HG03064 (cell line): ENCODE results near the gene SCAF8.
A peak's percentile ranks its signal among the peaks of the same experiment; 100 is the strongest.
"Not testable (repeated sequence)": the region's sequence is repeated elsewhere in the genome, so short reads cannot be mapped to it uniquely, and the experiment has no call there.

ENCODE experiments used
- ATAC-seq: cut with Tn5 transposase; IDR thresholded peaks from one replicate; pipeline ENCODE4 v1.9.1; 2021; ENCODE audit warnings: low read depth; ENCODE audit not compliant: unreplicated experiment

Gene SCAF8

GRCh38 chr6:154779157-154779556 lies 45.9 kb downstream of the SCAF8 start:
- ATAC-seq, result not testable (repeated sequence)

GRCh38 chr6:154782193-154782592 lies 49.0 kb downstream of the SCAF8 start:
- ATAC-seq, result no peak

- peak; percentile 72 for ATAC-seq
These were observed 50.0 kb downstream of the SCAF8 start for GRCh38 chr6:154783229-154783628.

- ATAC-seq, result no peak
These were observed 51.9 kb downstream of the SCAF8 start for GRCh38 chr6:154785075-154785474.

- no peak for ATAC-seq
These were observed 53.1 kb downstream of the SCAF8 start for GRCh38 chr6:154786144-154786868.

GRCh38 chr6:154791556-154792317 lies 58.5 kb downstream of the SCAF8 start:
- ATAC-seq, result no peak

GRCh38 chr6:154792325-154792724 lies 59.1 kb downstream of the SCAF8 start:
- ATAC-seq, result no peak

GRCh38 chr6:154792761-154793160 lies 59.5 kb downstream of the SCAF8 start:
- ATAC-seq, result no peak

GRCh38 chr6:154796484-154796883 lies 63.3 kb downstream of the SCAF8 start:
- no peak for ATAC-seq

GRCh38 chr6:154797857-154798256 lies 64.6 kb downstream of the SCAF8 start:
- no peak for ATAC-seq

GRCh38 chr6:154800338-154800737 lies 67.1 kb downstream of the SCAF8 start:
- no peak for ATAC-seq

- no peak for ATAC-seq
These were observed 72.2 kb downstream of the SCAF8 start for GRCh38 chr6:154805288-154805911.

GRCh38 chr6:154806804-154807203 lies 73.6 kb downstream of the SCAF8 start:
- no peak for ATAC-seq

GRCh38 chr6:154811663-154812062 lies 78.4 kb downstream of the SCAF8 start:
- not testable (repeated sequence) for ATAC-seq

GRCh38 chr6:154814063-154814462 lies 80.8 kb downstream of the SCAF8 start:
- peak; percentile 87 for ATAC-seq

- no peak for ATAC-seq
These were observed 83.0 kb downstream of the SCAF8 start for GRCh38 chr6:154815938-154816820.

- ATAC-seq, result no peak
These were observed 87.9 kb downstream of the SCAF8 start for GRCh38 chr6:154821099-154821498.

GRCh38 chr6:154821638-154822037 lies 88.4 kb downstream of the SCAF8 start:
- no peak for ATAC-seq

- no peak for ATAC-seq
These were observed 89.8 kb downstream of the SCAF8 start for GRCh38 chr6:154822947-154823558.

GRCh38 chr6:154824076-154824475 lies 90.9 kb downstream of the SCAF8 start:
- no peak for ATAC-seq
